ENCODE data around the gene POLR1D. TPM values are rescaled to one million over a fixed set of nuclear protein-coding genes. Genes with fewer than 3 reads are reported as not detected.

POLR1D gene
- polyA plus RNA-seq, 1 experiment: 174 TPM

DNA sequence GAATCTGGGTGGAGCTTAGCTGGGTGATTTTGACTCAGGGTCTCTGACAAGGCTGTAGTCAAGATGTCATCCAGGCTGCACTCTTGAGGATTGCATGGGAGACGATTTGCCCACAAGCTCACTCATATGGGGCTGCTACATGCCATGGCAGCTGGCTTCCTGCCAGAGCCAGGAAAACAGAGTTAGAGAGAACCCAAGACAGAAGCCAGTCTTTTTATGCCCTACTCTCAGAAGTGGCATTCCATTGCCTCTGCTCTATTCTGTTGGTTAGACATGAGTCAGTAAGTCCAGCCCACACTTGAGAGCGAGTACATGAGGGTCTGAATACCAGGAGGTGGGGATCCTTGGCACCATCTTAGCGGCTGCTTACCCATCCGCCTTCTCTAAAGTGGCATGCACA, 9.5 kb downstream of the POLR1D start:
- CTCF ChIA-PET: interaction anchor here (0.6 to 0.8 kb wide), 2 partner anchors 12 to 117 kb away, joined by 3 read pairs; no protein-coding TSS in a partner anchor
- no peak for DNase-seq (ENCODE audit: low read depth, low spot score)

DNA sequence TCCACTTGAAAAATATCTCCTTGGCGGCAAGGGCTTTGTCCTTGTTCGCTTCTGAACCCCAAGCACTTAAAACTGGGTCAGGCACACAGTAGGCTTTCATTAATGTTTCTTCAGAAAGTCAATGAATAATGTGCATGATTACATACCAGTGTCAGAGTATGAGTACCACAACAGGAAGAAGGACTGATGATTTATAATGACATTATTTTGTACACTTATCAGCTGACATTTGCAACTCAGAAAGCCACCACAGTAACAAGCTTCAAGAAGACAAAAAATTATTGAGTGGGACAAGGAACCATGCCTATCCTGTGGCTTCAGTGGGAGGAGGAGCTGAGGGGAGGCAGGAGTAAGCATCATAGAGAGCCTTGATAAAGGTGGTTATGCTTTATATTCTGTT, 10.0 kb downstream of the POLR1D start:
- TF ChIP-seq, protein P1, sequence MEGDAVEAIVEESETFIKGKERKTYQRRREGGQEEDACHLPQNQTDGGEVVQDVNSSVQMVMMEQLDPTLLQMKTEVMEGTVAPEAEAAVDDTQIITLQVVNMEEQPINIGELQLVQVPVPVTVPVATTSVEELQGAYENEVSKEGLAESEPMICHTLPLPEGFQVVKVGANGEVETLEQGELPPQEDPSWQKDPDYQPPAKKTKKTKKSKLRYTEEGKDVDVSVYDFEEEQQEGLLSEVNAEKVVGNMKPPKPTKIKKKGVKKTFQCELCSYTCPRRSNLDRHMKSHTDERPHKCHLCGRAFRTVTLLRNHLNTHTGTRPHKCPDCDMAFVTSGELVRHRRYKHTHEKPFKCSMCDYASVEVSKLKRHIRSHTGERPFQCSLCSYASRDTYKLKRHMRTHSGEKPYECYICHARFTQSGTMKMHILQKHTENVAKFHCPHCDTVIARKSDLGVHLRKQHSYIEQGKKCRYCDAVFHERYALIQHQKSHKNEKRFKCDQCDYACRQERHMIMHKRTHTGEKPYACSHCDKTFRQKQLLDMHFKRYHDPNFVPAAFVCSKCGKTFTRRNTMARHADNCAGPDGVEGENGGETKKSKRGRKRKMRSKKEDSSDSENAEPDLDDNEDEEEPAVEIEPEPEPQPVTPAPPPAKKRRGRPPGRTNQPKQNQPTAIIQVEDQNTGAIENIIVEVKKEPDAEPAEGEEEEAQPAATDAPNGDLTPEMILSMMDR (IDR thresholded peaks at IDR 0.05; ENCODE audit: low read depth, low read length): no peak
- H3K27ac ChIP-seq (ENCODE audit: low read depth, low read length): no peak overlapping the region
- CTCF ChIA-PET: no interaction called here
- H3K9me3 ChIP-seq (ENCODE audit: control insufficient read depth, insufficient read depth, low read length): no peaks in the 10 kb centered on the region
- POLR2A ChIA-PET: no interaction called here
- no peak overlapping the region for H3K4me3 ChIP-seq (ENCODE audit: low read depth, low read length)
- no peak for DNase-seq (ENCODE audit: low read depth, low spot score)
- no peaks in the 10 kb centered on the region for H3K27me3 ChIP-seq (ENCODE audit: control insufficient read depth, insufficient read depth, low read length)

More for the DNA sequence above, 9.5 kb downstream of the POLR1D start:
- TF ChIP-seq, protein P1 (IDR thresholded peaks at IDR 0.05; ENCODE audit: low read depth, low read length): no peak
- POLR2A ChIA-PET: no interaction called here
- Histone ChIP-seq H3K27ac (ENCODE audit: low read depth, low read length) (no peak overlapping the region), H3K9me3 (ENCODE audit: control insufficient read depth, insufficient read depth, low read length) (no peaks in the 10 kb centered on the region), H3K27me3 (ENCODE audit: control insufficient read depth, insufficient read depth, low read length) (no peaks in the 10 kb centered on the region), H3K4me3 (ENCODE audit: low read depth, low read length) (no peak overlapping the region)

DNA sequence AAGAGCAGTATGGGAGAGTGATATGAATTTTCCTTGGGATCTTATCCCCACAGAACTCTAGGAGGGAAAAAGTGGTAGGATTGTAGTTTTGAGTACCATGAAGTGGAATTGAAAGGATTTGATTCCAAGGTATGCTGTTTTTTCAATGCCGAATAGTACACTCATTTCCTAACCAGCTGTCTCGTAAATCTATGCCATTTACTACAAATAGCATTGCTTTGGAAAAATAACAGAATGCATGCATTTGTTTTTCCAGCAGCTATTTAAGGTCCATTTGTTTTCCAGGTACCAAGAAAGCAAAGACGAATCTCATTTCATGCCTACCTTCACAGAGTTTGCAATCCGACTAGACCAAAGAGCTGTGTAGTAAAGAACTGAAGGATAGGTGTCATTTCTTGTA, 10.5 kb downstream of the POLR1D start:
- TF ChIP-seq, protein P1 (IDR thresholded peaks at IDR 0.05; ENCODE audit: low read depth, low read length): no peak
- POLR2A ChIA-PET: no interaction called here
- CTCF ChIA-PET: no interaction called here
- no peak for DNase-seq (ENCODE audit: low read depth, low spot score)
- H3K27ac ChIP-seq (ENCODE audit: low read depth, low read length): no peak overlapping the region
- no peak overlapping the region for H3K4me3 ChIP-seq (ENCODE audit: low read depth, low read length)
- no peaks in the 10 kb centered on the region for H3K27me3 ChIP-seq (ENCODE audit: control insufficient read depth, insufficient read depth, low read length)
- no peaks in the 10 kb centered on the region for H3K9me3 ChIP-seq (ENCODE audit: control insufficient read depth, insufficient read depth, low read length)

DNA sequence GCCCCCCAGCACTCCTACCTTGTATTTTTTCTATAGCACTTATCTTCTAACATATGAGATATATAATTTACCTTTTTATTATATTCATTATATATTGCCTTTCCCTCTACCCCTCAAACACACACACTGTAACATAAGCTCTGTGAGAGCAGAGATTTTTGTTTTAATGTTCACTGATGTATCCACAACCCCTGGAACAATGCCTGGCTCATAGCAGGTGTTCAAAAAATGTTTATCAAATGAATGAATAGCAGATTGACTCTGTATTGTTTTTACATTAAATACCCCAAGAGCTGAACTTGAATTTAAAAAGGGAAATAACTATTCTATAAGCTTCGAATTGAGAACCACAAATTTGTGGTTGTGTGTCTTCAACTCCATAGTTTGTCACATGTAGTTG, 11.0 kb downstream of the POLR1D start:
- TF ChIP-seq, protein P1 (IDR thresholded peaks at IDR 0.05; ENCODE audit: low read depth, low read length): no peak
- Histone ChIP-seq H3K9me3 (ENCODE audit: control insufficient read depth, insufficient read depth, low read length) (no peaks in the 10 kb centered on the region), H3K4me3 (ENCODE audit: low read depth, low read length) (no peak overlapping the region), H3K27ac (ENCODE audit: low read depth, low read length) (no peak overlapping the region), H3K27me3 (ENCODE audit: control insufficient read depth, insufficient read depth, low read length) (no peaks in the 10 kb centered on the region)
- DNase-seq (ENCODE audit: low read depth, low spot score): no peak
- ChIA-PET POLR2A (no interaction called here), CTCF (no interaction called here)

DNA sequence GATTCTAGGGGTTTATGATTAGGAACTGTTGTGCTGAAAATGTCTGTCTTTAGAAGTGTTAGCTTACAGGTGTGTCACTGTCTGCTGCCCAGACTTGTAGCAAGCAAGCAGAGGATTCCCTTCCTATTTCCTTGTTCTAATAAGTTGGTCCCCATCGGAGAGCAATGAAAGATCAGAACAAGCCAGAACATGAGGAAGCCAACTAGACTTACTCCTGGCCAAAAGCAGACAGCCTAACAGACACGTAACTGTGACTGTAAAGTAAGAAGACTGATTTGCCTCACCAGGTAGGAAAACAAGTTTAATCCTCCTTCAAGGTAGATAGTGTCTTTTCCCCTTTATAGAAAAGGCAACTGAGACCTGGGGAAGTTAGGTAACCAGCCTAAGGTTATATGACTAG, 12.5 kb downstream of the POLR1D start:
- Histone ChIP-seq H3K27me3 (ENCODE audit: control insufficient read depth, insufficient read depth, low read length) (no peaks in the 10 kb centered on the region), H3K4me3 (ENCODE audit: low read depth, low read length) (no peak overlapping the region), H3K27ac (ENCODE audit: low read depth, low read length) (no peak overlapping the region), H3K9me3 (ENCODE audit: control insufficient read depth, insufficient read depth, low read length) (no peaks in the 10 kb centered on the region)
- TF ChIP-seq, protein P1 (IDR thresholded peaks at IDR 0.05; ENCODE audit: low read depth, low read length): no peak
- ChIA-PET POLR2A (no interaction called here), CTCF (no interaction called here)
- DNase-seq (ENCODE audit: low read depth, low spot score): no peak
